IMR-90 (cell line): ENCODE measurements around the gene KCNK7. TPM values are rescaled to one million over a fixed set of nuclear protein-coding genes. Genes with fewer than 3 reads are reported as not detected.

ENCODE experiments used
- ATAC-seq: fragments of 200-7000 bp; cut with Tn5 transposase; 2 replicates; pipeline ENCODE4 v1.9.1; 2020; ENCODE audit warnings: low read depth, mild to moderate bottlenecking, moderate library complexity
- BruUV-seq: library from RNA; stranded (reverse); fragments of 400-500 nt; replicated peaks from 2 replicates; lab custom pipeline; 2021; lab: Mats Ljungman, UMichigan
- CTCF ChIA-PET: fragments of 300-600 bp; formaldehyde crosslinking; extraction: SDS; loops from one replicate; lab custom pipeline; 2021; ENCODE audit warnings: antibody characterized with exemption; lab: Yijun Ruan, JAX
- POLR2A ChIA-PET: fragments of 300-600 bp; sonication (Branson Sonifier 250); formaldehyde crosslinking; loops from one replicate; lab custom pipeline; 2022; ENCODE audit warnings: antibody characterized with exemption; ENCODE audit not compliant: unreplicated experiment; lab: Charles Lee
- DNase-seq: peaks from one replicate; pipeline ENCODE4 v3.0.0; 2013
- H2AFZ ChIP-seq: replicated peaks from 2 replicates; pipeline ENCODE3; 2013; ENCODE audit warnings: low read length, mild to moderate bottlenecking; ENCODE audit not compliant: poor library complexity
- H2AK5ac ChIP-seq: 2 replicates; pipeline ENCODE4 v1.6.1; 2013; ENCODE audit warnings: low read depth, low read length, inconsistent platforms
- H2AK9ac ChIP-seq: replicated peaks from 2 replicates; pipeline ENCODE3; 2013; ENCODE audit warnings: mild to moderate bottlenecking, low read depth, low read length, moderate library complexity; ENCODE audit not compliant: poor library complexity
- H2BK120ac ChIP-seq: 2 replicates; pipeline ENCODE4 v1.6.1; 2013; ENCODE audit warnings: low read depth, low read length, inconsistent platforms
- H2BK15ac ChIP-seq: 3 replicates; pipeline ENCODE4 v1.6.1; 2013; ENCODE audit warnings: low read depth, low read length, inconsistent platforms
- H2BK20ac ChIP-seq: 2 replicates; pipeline ENCODE4 v1.6.1; 2013; ENCODE audit warnings: low read depth, mild to moderate bottlenecking, inconsistent platforms, low read length, moderate library complexity
- H2BK5ac ChIP-seq: 2 replicates; pipeline ENCODE4 v1.6.1; 2013; ENCODE audit warnings: mild to moderate bottlenecking, low read depth, low read length, inconsistent platforms; ENCODE audit not compliant: poor library complexity, severe bottlenecking
- H3K14ac ChIP-seq: replicated peaks from 2 replicates; pipeline ENCODE4 v1.6.1; 2013; ENCODE audit warnings: low read depth, low read length, inconsistent platforms
- H3K18ac ChIP-seq: 2 replicates; pipeline ENCODE4 v1.6.1; 2013; ENCODE audit warnings: low read depth, low read length, control low read depth
- H3K23ac ChIP-seq: 2 replicates; pipeline ENCODE4 v1.6.1; 2013; ENCODE audit warnings: low read depth, low read length, inconsistent platforms
- H3K27ac ChIP-seq: 2 replicates; pipeline ENCODE4 v1.5.1; 2013; ENCODE audit warnings: mild to moderate bottlenecking, control low read depth, low read length; ENCODE audit not compliant: insufficient read depth
- H3K27me3 ChIP-seq: 2 replicates; pipeline ENCODE4 v1.6.1; 2013; ENCODE audit warnings: low read length; ENCODE audit not compliant: control insufficient read depth, insufficient read depth
- H3K36me3 ChIP-seq: 2 replicates; pipeline ENCODE4 v1.6.1; 2013; ENCODE audit warnings: low read length, mixed read lengths; ENCODE audit not compliant: control insufficient read depth, insufficient read depth
- H3K4ac ChIP-seq: 2 replicates; pipeline ENCODE4 v1.6.1; 2013; ENCODE audit warnings: low read depth, low read length, inconsistent platforms
- H3K4me1 ChIP-seq: 2 replicates; pipeline ENCODE4 v1.6.1; 2013; ENCODE audit warnings: low read length, mixed read lengths; ENCODE audit not compliant: control insufficient read depth, insufficient read depth
- H3K4me2 ChIP-seq: 2 replicates; pipeline ENCODE4 v1.6.1; 2013; ENCODE audit warnings: low read depth, mild to moderate bottlenecking, control low read depth, low read length, moderate library complexity
- H3K4me3 ChIP-seq: 2 replicates; pipeline ENCODE4 v1.5.1; 2013; ENCODE audit warnings: low read depth, mild to moderate bottlenecking, control low read depth, low read length, moderate library complexity; ENCODE audit not compliant: insufficient read depth
- H3K56ac ChIP-seq: 2 replicates; pipeline ENCODE4 v1.6.1; 2013; ENCODE audit warnings: low read length, inconsistent platforms; ENCODE audit not compliant: insufficient read depth; ENCODE audit errors: extremely low read depth
- H3K79me1 ChIP-seq, 2 experiments: 2 replicates each; pipeline ENCODE4 v1.6.1; 2013; ENCODE audit warnings: low read length in 2 of 2, inconsistent platforms in 1 of 2, low read depth in 1 of 2
- H3K9ac ChIP-seq: 2 replicates; pipeline ENCODE4 v1.6.1; 2013; ENCODE audit warnings: low read depth, low read length, control low read depth
- H3K9me1 ChIP-seq: 2 replicates; pipeline ENCODE4 v1.6.1; 2013; ENCODE audit warnings: low read length, inconsistent platforms; ENCODE audit not compliant: insufficient read depth
- H3K9me3 ChIP-seq: 2 replicates; pipeline ENCODE4 v1.6.1; 2013; ENCODE audit warnings: low read length; ENCODE audit not compliant: control insufficient read depth, insufficient read depth
- H4K20me1 ChIP-seq: 2 replicates; pipeline ENCODE4 v1.6.1; 2013; ENCODE audit warnings: low read length, inconsistent platforms; ENCODE audit not compliant: insufficient read depth
- H4K5ac ChIP-seq: 2 replicates; pipeline ENCODE4 v1.6.1; 2013; ENCODE audit warnings: mild to moderate bottlenecking, low read depth, low read length, control low read depth
- H4K8ac ChIP-seq, 2 experiments: 2 replicates each; pipeline ENCODE4 v1.6.1; 2013; ENCODE audit warnings: low read depth in 2 of 2, low read length in 2 of 2, control low read depth in 1 of 2, inconsistent platforms in 1 of 2
- H4K91ac ChIP-seq: 2 replicates; pipeline ENCODE4 v1.6.1; 2013; ENCODE audit warnings: low read depth, low read length, inconsistent platforms; ENCODE audit not compliant: insufficient read depth
- BHLHE40 ChIP-seq: fragments of 150-350 bp; IDR thresholded peaks from 2 replicates; pipeline ENCODE4 v1.6.1; 2016; ENCODE audit warnings: mild to moderate bottlenecking, low read depth, low read length
- CEBPB ChIP-seq: IDR thresholded peaks from 2 replicates; pipeline ENCODE4 v1.6.1; 2012; ENCODE audit warnings: low read depth, low read length, improper control_type of control experiment
- CHD1 ChIP-seq: IDR thresholded peaks from 2 replicates; pipeline ENCODE4 v1.6.1; 2012; ENCODE audit warnings: low read depth, low read length, improper control_type of control experiment
- CTCF ChIP-seq: conservative IDR thresholded peaks from 2 replicates; pipeline ENCODE4 v1.5.1; 2012; ENCODE audit warnings: mild to moderate bottlenecking, low read depth, low read length, improper control_type of control experiment
- ELK1 ChIP-seq: fragments of 150-350 bp; IDR thresholded peaks from 2 replicates; pipeline ENCODE4 v1.6.1; 2016; ENCODE audit warnings: low read depth, mild to moderate bottlenecking, low read length, moderate library complexity, borderline replicate concordance
- FOS ChIP-seq: fragments of 150-350 bp; IDR thresholded peaks from 2 replicates; pipeline ENCODE4 v1.6.1; 2016; ENCODE audit warnings: low read depth, low read length
- MAFK ChIP-seq: IDR thresholded peaks from 2 replicates; pipeline ENCODE4 v1.6.1; 2012; ENCODE audit warnings: low read depth, low read length, improper control_type of control experiment
- MAZ ChIP-seq: IDR thresholded peaks from 2 replicates; pipeline ENCODE4 v1.6.1; 2012; ENCODE audit warnings: low read depth, mild to moderate bottlenecking, low read length, improper control_type of control experiment, moderate library complexity, borderline replicate concordance
- MXI1 ChIP-seq: IDR thresholded peaks from 2 replicates; pipeline ENCODE4 v1.6.1; 2012; ENCODE audit warnings: low read depth, mild to moderate bottlenecking, low read length, moderate library complexity, borderline replicate concordance
- NFE2L2 ChIP-seq: fragments of 150-350 bp; IDR thresholded peaks from 2 replicates; pipeline ENCODE4 v1.6.1; 2016; ENCODE audit warnings: low read depth, mild to moderate bottlenecking, low read length
- POLR2A ChIP-seq: IDR thresholded peaks from 2 replicates; pipeline ENCODE4 v1.6.1; 2012; ENCODE audit warnings: mild to moderate bottlenecking, low read depth, low read length
- RAD21 ChIP-seq: IDR thresholded peaks from 2 replicates; pipeline ENCODE4 v1.6.1; 2012; ENCODE audit warnings: low read length, improper control_type of control experiment
- RCOR1 ChIP-seq: IDR thresholded peaks from 2 replicates; pipeline ENCODE4 v1.6.1; 2012; ENCODE audit warnings: mild to moderate bottlenecking, low read length, improper control_type of control experiment; ENCODE audit not compliant: insufficient replicate concordance
- RFX5 ChIP-seq: IDR thresholded peaks from 2 replicates; pipeline ENCODE4 v1.8.0; 2012; ENCODE audit warnings: low read depth, mild to moderate bottlenecking, low read length, moderate library complexity
- SMC3 ChIP-seq: fragments of 150-350 bp; IDR thresholded peaks from 2 replicates; pipeline ENCODE4 v1.6.1; 2016; ENCODE audit warnings: low read depth, mild to moderate bottlenecking, antibody characterized with exemption, low read length, moderate library complexity
- USF2 ChIP-seq: fragments of 150-350 bp; IDR thresholded peaks from 2 replicates; pipeline ENCODE4 v1.6.1; 2017; ENCODE audit warnings: mild to moderate bottlenecking, antibody characterized with exemption, low read length, low read depth
- WGBS, 2 experiments: methylation state at CpG; one replicate each; pipeline versions ENCODE4 v1.1.5 to v1.1.7; 2013; ENCODE audit warnings: missing lambda C conversion rate in 2 of 2; ENCODE audit not compliant: insufficient read length in 1 of 2; ENCODE audit errors: extremely low coverage in 2 of 2; 5-methylcytosine and 5-hydroxymethylcytosine counted together
- dilution Hi-C: fragments of 300-500 bp; cut with HindIII; formaldehyde crosslinking; loops from one replicate; pipeline ENCODE4 v1.14.3; 2018; ENCODE audit warnings: low sequenced_read_pairs; ENCODE audit not compliant: unreplicated experiment
- in situ Hi-C: fragments of 300-500 bp; cut with MboI; formaldehyde crosslinking; loops from 3 replicates; pipeline ENCODE4 v1.14.3; 2019; ENCODE audit warnings: low sequenced_read_pairs, inconsistent platforms, mixed read lengths
- intact Hi-C: fragments of 100-400 bp; cut with micrococcal nuclease; formaldehyde crosslinking; loops from 2 replicates; pipeline ENCODE4 v1.10.0; 2022
- polyA plus RNA-seq, 3 experiments: library from polyadenylated mRNA; depleted of rRNA; stranded (reverse); fragments of >200 nt; gene quantifications; 2 replicates each; pipeline ENCODE4 v1.2.3, GENCODE V29; 2012; ENCODE audit warnings: low replicate concordance in 1 of 3
- total RNA-seq: library from RNA; depleted of rRNA; stranded (reverse); fragments of >200 nt; gene quantifications from 2 replicates; pipeline ENCODE4 v1.2.3, GENCODE V29; 2012

The KCNK7 gene
- total and polyA plus RNA-seq, 2 of the 4 experiments (the other 2 are of a cell fraction) = 0.09 TPM; not detected in 1

- peaks cover 2 to 3% of the 10 kb centered on the region in 2 experiments; a peak in 2 of 4 replicates for H3K79me1 ChIP-seq
- no peaks in the 10 kb centered on the region for H3K9me3 ChIP-seq
- 81% methylated on average over 47 of the region's 52 CpGs; no CpG with 5 or more reads in 1 of the 2 experiments for WGBS, 2 experiments
- H2AFZ ChIP-seq = no peak overlapping the region
- H2AK5ac ChIP-seq = no peak overlapping the region
- intact Hi-C loops = no loop called here
- ChIA-PET CTCF (no interaction called here), POLR2A (no interaction called here)
- H2AK9ac ChIP-seq = no peak overlapping the region
- in situ Hi-C loops = no loop called here
- no TSS peak for BruUV-seq
- peaks cover 54% of the 10 kb centered on the region for H3K36me3 ChIP-seq
- no peak overlapping the region for H2BK20ac ChIP-seq
- peaks cover 8% of the 10 kb centered on the region for H4K20me1 ChIP-seq
- no peak overlapping the region for H4K91ac ChIP-seq
- no peak overlapping the region for H3K23ac ChIP-seq
- no peak for TF ChIP-seq CHD1
- no peak for TF ChIP-seq RFX5
- TF ChIP-seq RAD21 = no peak
- TF ChIP-seq SMC3 = no peak
- no peak for TF ChIP-seq MXI1
- TF ChIP-seq MAZ = no peak
- TF ChIP-seq NFE2L2 = no peak
- no peak for TF ChIP-seq ELK1
- no peak for TF ChIP-seq FOS
- no peak for TF ChIP-seq USF2
- TF ChIP-seq CTCF = no peak
- TF ChIP-seq BHLHE40 = no peak
- TF ChIP-seq CEBPB = no peak
- TF ChIP-seq MAFK = no peak
- no peak for TF ChIP-seq RCOR1
- no peak for TF ChIP-seq POLR2A
- no peaks in the 10 kb centered on the region for H3K27me3 ChIP-seq
- no peak overlapping the region for H3K14ac ChIP-seq
- no peak overlapping the region for H3K9ac ChIP-seq
- H3K27ac ChIP-seq = no peak overlapping the region
- no peak overlapping the region for H4K5ac ChIP-seq
- no peak overlapping the region for H3K4me2 ChIP-seq
- H3K4ac ChIP-seq = no peak overlapping the region
- ATAC-seq = no peak
- no peak overlapping the region for H4K8ac ChIP-seq
- H2BK5ac ChIP-seq = no peak overlapping the region
- DNase-seq = no peak
- H2BK15ac ChIP-seq = no peak overlapping the region
- dilution Hi-C loops = no loop called here
- H3K9me1 ChIP-seq = no peaks in the 10 kb centered on the region
- no peak overlapping the region for H3K56ac ChIP-seq
- no peak overlapping the region for H2BK120ac ChIP-seq
- H3K4me1 ChIP-seq = no peaks in the 10 kb centered on the region
- H3K4me3 ChIP-seq = no peak overlapping the region
- no peak overlapping the region for H3K18ac ChIP-seq
Observed at GRCh38 chr11:65547446-65548125, 48.0 kb downstream of the KCNK7 start.
